OCI-LY1 (cell line): ENCODE results near the gene PTPRZ1.

Source experiments
- H2AFZ ChIP-seq: fragments of 200-600 bp; sonication (generic), shearing (Covaris generic); 2 replicates; pipeline ENCODE4 v1.6.0; 2014; ENCODE audit warnings: antibody characterized with exemption, mild to moderate bottlenecking, low read length
- H3F3A ChIP-seq: fragments of 200-600 bp; sonication (generic), shearing (Covaris generic); 2 replicates; pipeline ENCODE4 v1.6.0; 2014; ENCODE audit warnings: mild to moderate bottlenecking, antibody characterized with exemption, low read length, moderate library complexity; ENCODE audit not compliant: insufficient read depth
- H3K27ac ChIP-seq: fragments of 200-600 bp; sonication (generic); 2 replicates; pipeline ENCODE4 v1.5.1; 2014; ENCODE audit warnings: low read length, mixed run types, mild to moderate bottlenecking, low read depth; ENCODE audit not compliant: poor library complexity, severe bottlenecking
- H3K27me3 ChIP-seq: fragments of 200-600 bp; sonication (generic); 2 replicates; pipeline ENCODE4 v1.6.0; 2014; ENCODE audit warnings: antibody characterized with exemption, mild to moderate bottlenecking, low read length, moderate library complexity; ENCODE audit not compliant: insufficient read depth
- H3K36me3 ChIP-seq: fragments of 200-600 bp; sonication (generic); 2 replicates; pipeline ENCODE4 v1.6.1; 2014; ENCODE audit warnings: mild to moderate bottlenecking, antibody characterized with exemption, low read length, moderate library complexity, mixed read lengths; ENCODE audit not compliant: insufficient read depth
- H3K4me1 ChIP-seq: fragments of 200-600 bp; sonication (generic); 2 replicates; pipeline ENCODE4 v1.5.1; 2014; ENCODE audit warnings: mild to moderate bottlenecking, low read length, moderate library complexity; ENCODE audit not compliant: insufficient read depth, severe bottlenecking
- H3K4me2 ChIP-seq: fragments of 200-600 bp; sonication (generic), shearing (Covaris generic); 2 replicates; pipeline ENCODE4 v1.6.1; 2014; ENCODE audit warnings: low read length
- H3K4me3 ChIP-seq: fragments of 200-600 bp; sonication (generic); 2 replicates; pipeline ENCODE4 v1.5.1; 2014; ENCODE audit warnings: low read length, low read depth, mild to moderate bottlenecking, mixed read lengths; ENCODE audit not compliant: poor library complexity, severe bottlenecking
- H3K79me2 ChIP-seq: fragments of 200-600 bp; shearing (Covaris generic); 2 replicates; pipeline ENCODE4 v1.6.1; 2016; ENCODE audit warnings: mixed run types, low read length, mixed read lengths; ENCODE audit not compliant: insufficient read depth
- H3K9ac ChIP-seq: fragments of 200-600 bp; sonication (generic), shearing (Covaris generic); 2 replicates; pipeline ENCODE4 v1.6.1; 2014; ENCODE audit warnings: mild to moderate bottlenecking, low read length, mixed read lengths
- H3K9me2 ChIP-seq: fragments of 200-600 bp; sonication (generic), shearing (Covaris generic); 2 replicates; pipeline ENCODE4 v1.6.1; 2014; ENCODE audit warnings: low read depth, mild to moderate bottlenecking, low read length, mixed read lengths
- H3K9me3 ChIP-seq: fragments of 200-600 bp; shearing (Covaris generic); 2 replicates; pipeline ENCODE4 v1.6.1; 2014; ENCODE audit warnings: low read length, mixed read lengths
- H4K20me1 ChIP-seq: fragments of 200-600 bp; sonication (generic), shearing (Covaris generic); 2 replicates; pipeline ENCODE4 v1.6.0; 2016; ENCODE audit warnings: mild to moderate bottlenecking, low read length; ENCODE audit not compliant: insufficient read depth
- EZH2 ChIP-seq: fragments of 200-600 bp; sonication (generic), shearing (Covaris generic); IDR thresholded peaks from 2 replicates; pipeline ENCODE4 v1.8.0; 2017; ENCODE audit warnings: borderline replicate concordance, mixed run types, mild to moderate bottlenecking, antibody characterized with exemption, low read length, moderate library complexity, mixed read lengths
- TF ChIP-seq, protein P1 (sequence below): fragments of 200-600 bp; sonication (generic), shearing (Covaris generic); IDR thresholded peaks from 2 replicates; pipeline ENCODE4 v1.5.1; 2017; ENCODE audit warnings: mild to moderate bottlenecking, antibody characterized with exemption, low read length, moderate library complexity, mixed read lengths

The PTPRZ1 gene

DNA sequence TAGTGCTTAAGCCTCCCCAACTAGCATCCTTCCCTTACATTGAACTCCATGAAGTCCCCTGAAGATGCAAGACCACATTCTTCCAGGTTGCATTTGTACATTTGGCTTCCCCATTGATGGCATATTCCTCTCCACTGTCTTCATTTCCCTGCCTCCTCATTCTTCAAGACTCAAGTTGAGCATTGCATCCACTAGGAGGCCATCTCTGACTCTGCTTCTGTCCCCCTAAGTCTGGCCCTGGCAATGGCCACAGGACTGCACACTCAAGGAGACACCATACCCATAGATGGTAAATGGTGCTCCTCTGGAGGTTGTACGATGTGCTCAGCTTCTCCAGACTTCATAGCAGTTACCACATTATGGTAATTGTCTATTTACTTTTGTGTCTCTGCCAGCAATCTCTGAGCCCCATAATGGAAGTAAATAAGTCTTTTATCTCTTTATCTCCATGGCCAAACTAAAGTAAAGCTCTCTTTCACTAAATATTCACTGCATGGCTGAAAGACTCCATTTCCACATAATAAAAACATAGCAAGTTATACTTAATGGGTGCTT lies 112.6 kb downstream of the PTPRZ1 start:
- Histone ChIP-seq H4K20me1 (no peaks in the 10 kb centered on the region), H3K27ac (no peak overlapping the region), H3K27me3 (no peaks in the 10 kb centered on the region), H3K9me3 (no peaks in the 10 kb centered on the region), H3K79me2 (no peaks in the 10 kb centered on the region), H3K36me3 (no peaks in the 10 kb centered on the region), H3K9me2 (no peaks in the 10 kb centered on the region), H3F3A (no peaks in the 10 kb centered on the region), H3K4me3 (no peak overlapping the region), H3K9ac (no peak overlapping the region), H3K4me2 (no peak overlapping the region), H3K4me1 (no peaks in the 10 kb centered on the region), H2AFZ (no peak overlapping the region)
- no peak for TF ChIP-seq EZH2
- TF ChIP-seq, protein P1, sequence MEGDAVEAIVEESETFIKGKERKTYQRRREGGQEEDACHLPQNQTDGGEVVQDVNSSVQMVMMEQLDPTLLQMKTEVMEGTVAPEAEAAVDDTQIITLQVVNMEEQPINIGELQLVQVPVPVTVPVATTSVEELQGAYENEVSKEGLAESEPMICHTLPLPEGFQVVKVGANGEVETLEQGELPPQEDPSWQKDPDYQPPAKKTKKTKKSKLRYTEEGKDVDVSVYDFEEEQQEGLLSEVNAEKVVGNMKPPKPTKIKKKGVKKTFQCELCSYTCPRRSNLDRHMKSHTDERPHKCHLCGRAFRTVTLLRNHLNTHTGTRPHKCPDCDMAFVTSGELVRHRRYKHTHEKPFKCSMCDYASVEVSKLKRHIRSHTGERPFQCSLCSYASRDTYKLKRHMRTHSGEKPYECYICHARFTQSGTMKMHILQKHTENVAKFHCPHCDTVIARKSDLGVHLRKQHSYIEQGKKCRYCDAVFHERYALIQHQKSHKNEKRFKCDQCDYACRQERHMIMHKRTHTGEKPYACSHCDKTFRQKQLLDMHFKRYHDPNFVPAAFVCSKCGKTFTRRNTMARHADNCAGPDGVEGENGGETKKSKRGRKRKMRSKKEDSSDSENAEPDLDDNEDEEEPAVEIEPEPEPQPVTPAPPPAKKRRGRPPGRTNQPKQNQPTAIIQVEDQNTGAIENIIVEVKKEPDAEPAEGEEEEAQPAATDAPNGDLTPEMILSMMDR = no peak

DNA sequence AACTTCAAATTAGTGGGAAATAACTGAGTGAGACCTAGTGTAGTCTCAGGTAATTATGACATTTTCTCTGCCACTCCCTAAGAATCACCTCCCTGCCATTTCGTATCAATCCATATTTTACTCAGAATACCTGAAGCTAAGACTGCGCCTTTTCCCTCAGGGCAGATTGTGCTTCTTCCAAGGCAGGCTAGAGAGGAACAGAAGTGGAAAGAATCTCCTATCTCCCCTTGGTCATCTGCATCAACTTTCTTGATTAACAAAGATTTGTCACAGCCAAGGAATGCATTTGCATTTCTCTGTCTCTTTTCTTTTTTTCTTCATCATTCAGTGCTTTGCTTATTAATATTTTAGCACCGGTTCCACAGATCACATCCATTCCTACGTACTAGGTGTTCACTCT lies 119.1 kb downstream of the PTPRZ1 start:
- no peaks in the 10 kb centered on the region for H3K4me1 ChIP-seq
- TF ChIP-seq, protein P1 = no peak
- no peak for TF ChIP-seq EZH2
- no peaks in the 10 kb centered on the region for H3K27me3 ChIP-seq
- H3K9me2 ChIP-seq = no peaks in the 10 kb centered on the region
- H3F3A ChIP-seq = no peaks in the 10 kb centered on the region
- no peaks in the 10 kb centered on the region for H3K36me3 ChIP-seq
- H4K20me1 ChIP-seq = no peaks in the 10 kb centered on the region
- H3K4me2 ChIP-seq = no peak overlapping the region
- no peaks in the 10 kb centered on the region for H3K9me3 ChIP-seq
- H3K79me2 ChIP-seq = no peaks in the 10 kb centered on the region
- no peak overlapping the region for H3K27ac ChIP-seq
- H3K9ac ChIP-seq = no peak overlapping the region
- no peak overlapping the region for H2AFZ ChIP-seq
- no peak overlapping the region for H3K4me3 ChIP-seq

DNA sequence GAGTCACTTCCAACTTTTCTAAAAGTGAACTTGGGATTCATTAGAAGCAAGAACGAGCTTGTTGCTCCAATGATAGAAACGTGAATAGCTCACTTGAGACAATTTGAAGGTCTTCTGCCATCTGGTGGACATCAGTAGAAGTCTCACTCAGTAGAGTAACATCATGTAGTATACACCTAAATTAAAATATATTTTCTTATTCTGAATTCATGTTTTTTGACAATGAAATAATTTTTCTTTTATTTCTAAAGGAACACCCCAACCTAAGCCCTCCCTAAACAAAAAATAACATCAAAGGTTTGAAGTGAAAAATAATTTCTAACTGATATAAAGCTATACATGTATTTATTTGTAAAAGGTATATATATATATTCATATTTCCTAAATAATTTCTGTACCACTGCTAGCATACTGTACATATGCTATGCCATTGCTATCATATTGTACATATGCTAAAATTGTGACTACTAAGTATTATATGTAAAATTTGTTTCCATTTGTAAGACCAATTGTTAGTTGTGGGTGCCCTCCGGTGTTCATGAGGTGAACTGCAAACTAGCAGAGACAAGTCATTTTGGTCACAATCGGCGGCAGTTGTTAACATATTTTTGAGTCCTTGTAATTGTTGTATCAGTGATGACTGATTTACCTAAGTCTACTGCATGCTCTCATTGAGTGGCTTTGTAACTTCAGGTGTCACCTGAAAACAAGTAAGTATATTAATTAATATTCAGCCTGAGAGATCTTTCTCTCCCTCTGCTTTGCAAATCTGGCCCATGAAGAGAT lies 121.9 kb downstream of the PTPRZ1 start:
- Histone ChIP-seq H3K27me3 (no peaks in the 10 kb centered on the region), H3K27ac (no peak overlapping the region), H4K20me1 (no peaks in the 10 kb centered on the region), H3K9me3 (no peaks in the 10 kb centered on the region), H3K79me2 (no peaks in the 10 kb centered on the region), H3K4me2 (no peak overlapping the region), H3K36me3 (no peaks in the 10 kb centered on the region), H3K4me1 (no peaks in the 10 kb centered on the region), H3K9ac (no peak overlapping the region), H3K9me2 (no peaks in the 10 kb centered on the region), H3F3A (no peaks in the 10 kb centered on the region), H3K4me3 (no peak overlapping the region), H2AFZ (no peak overlapping the region)
- no peak for TF ChIP-seq EZH2
- TF ChIP-seq, protein P1 = no peak; the same call in 1 of the 2 replicates
